Fibroblast of villous mesenchyme (primary cell): ENCODE measurements around the gene MUC13. TPM values are rescaled to one million over a fixed set of nuclear protein-coding genes. Genes with fewer than 3 reads are reported as not detected.

Experiments used
- DNase-seq: peaks from one replicate; pipeline ENCODE4 v3.0.0-alpha.2; 2010; ENCODE audit warnings: low read depth
- H3K4me3 ChIP-seq: 2 replicates; pipeline ENCODE4 v1.5.1; 2011; ENCODE audit warnings: low read depth, mild to moderate bottlenecking, low read length
- total RNA-seq: library from RNA; depleted of rRNA; stranded (reverse); fragments of >200 nt; gene quantifications from 2 replicates; pipeline ENCODE4 v1.2.3, GENCODE V29; 2012
- TF ChIP-seq, protein P1 (sequence below): IDR thresholded peaks from 2 replicates; pipeline ENCODE4 v1.5.1; 2012; ENCODE audit warnings: low read depth, mild to moderate bottlenecking, low read length; ENCODE audit not compliant: insufficient read depth

Gene MUC13
- total RNA-seq, 1 donor = not detected

DNA sequence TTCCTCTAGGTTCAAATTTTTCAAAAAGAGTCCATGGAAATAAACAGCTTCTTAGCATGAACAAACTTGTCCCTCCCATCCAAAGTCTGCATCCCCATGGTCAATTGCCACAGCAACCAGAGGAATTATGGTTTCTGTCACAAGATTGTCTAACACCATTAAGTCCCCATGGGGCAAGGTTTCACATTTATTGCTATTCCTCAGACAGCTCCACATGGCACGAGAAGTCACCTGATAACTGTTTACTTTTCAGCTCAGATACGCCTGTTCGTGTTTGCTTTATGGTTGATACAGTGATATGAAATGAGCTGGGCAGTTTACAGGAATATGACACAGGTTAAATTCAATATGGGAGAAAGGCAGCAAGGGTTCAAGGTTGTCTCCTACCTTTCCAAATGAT lies 37.9 kb upstream of the MUC13 start:
- H3K4me3 ChIP-seq = no peak overlapping the region
- no peak for DNase-seq
- TF ChIP-seq, protein P1, sequence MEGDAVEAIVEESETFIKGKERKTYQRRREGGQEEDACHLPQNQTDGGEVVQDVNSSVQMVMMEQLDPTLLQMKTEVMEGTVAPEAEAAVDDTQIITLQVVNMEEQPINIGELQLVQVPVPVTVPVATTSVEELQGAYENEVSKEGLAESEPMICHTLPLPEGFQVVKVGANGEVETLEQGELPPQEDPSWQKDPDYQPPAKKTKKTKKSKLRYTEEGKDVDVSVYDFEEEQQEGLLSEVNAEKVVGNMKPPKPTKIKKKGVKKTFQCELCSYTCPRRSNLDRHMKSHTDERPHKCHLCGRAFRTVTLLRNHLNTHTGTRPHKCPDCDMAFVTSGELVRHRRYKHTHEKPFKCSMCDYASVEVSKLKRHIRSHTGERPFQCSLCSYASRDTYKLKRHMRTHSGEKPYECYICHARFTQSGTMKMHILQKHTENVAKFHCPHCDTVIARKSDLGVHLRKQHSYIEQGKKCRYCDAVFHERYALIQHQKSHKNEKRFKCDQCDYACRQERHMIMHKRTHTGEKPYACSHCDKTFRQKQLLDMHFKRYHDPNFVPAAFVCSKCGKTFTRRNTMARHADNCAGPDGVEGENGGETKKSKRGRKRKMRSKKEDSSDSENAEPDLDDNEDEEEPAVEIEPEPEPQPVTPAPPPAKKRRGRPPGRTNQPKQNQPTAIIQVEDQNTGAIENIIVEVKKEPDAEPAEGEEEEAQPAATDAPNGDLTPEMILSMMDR = no peak

DNA sequence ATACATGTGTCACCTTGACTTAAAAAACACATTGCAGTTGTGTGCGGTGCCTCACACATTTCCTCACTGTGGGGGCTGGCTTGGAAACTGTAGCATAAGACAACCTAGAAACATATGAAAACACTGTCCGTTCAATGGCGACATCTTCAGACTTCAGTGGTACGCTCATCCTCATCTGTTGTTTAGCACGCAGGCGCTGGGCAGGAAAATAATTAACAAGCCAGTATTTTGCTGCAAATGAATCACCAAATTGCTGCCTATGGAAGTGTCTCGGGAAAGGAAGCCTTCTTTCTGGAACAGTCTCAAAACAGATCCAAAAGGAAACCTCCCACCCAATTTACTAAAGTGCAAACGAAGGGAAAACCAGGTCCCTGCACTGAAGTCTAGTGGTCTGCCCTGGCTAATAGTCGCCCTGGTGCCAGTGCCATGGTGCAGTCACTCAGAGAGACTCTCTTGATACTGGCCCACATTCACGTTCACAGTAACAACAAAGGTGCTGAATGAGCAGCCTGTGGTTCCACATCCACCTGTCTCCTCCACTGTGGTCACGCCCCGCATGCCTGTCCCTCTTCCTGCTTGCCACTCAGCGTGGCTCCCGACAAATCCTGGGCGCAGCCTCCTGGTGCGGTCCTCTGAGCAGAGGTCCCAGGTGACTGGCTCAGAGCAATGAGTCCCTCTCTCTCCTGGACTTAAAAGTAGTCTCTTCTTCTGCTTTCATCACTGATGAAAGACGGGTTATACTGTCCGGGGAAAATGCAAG lies 35.6 kb upstream of the MUC13 start:
- no peak for DNase-seq
- H3K4me3 ChIP-seq = no peak overlapping the region
- TF ChIP-seq, protein P1 = no peak

GRCh38 chr3:124969190-124969589 lies 34.6 kb upstream of the MUC13 start:
- DNase-seq = no peak
- H3K4me3 ChIP-seq = no peak overlapping the region
- TF ChIP-seq, protein P1 = no peak

DNA sequence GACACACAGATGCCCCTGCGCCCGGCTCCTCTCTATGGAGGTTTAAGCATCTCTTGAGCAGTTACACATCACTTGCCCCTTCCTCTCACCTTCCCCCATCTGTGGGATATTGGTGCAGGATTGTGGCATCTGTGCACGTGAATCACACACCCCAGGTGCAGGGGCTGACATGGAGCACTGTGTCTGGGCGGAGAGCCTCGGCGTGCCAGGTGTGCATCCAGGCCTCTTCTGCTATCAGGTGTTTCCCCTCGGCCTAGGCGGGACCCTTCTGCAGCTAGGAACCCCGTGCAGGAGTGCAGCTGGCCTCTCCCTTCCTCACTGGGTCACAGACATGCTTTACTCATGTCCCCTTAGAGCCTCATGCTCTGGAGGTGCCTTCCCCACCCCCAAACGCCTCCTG lies 33.4 kb upstream of the MUC13 start:
- no peak overlapping the region for H3K4me3 ChIP-seq
- TF ChIP-seq, protein P1 = no peak
- no peak for DNase-seq

DNA sequence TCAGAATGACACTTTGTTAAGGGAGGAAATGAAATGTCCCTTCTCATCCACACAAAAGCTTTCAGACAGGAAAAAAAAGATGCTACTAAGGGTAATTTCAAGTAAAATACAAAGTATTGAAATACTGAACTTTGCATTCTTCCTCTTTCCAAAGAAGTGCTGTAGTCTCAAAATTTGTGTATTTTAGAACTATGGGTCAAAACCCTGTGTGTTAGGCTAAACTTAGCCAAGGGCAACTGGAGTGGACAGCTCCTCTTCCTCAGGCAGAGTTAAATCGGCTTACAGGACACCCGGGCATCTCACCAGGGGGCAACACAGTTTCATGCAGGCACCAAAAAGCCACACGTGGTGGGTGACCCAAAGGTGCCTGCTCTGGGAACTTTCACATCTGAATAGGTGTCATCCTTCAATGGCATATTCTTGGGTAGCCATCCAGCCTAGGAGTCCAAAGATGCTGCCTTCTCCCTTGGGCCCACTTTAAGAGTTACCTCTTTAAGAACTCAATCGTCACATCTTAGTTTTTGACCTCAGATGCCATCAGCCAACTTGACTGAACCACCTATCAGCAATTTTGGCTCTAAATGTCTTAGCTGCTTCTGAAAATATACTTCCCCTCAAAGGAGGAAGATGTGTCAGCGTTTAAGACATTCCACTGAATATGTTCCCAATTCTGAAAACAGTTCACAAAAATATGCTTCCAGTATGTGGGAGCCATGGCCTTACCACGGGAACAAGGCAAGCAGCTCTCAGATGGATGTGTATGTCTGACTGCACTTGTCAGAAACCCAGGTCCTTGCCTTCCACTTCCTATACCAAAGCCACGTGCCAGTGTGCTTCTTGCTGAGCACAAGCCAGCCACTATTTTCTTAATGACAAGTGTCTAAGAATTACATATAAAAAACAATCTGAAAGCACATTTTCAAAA lies 32.2 kb upstream of the MUC13 start:
- DNase-seq = no peak
- TF ChIP-seq, protein P1 = no peak
- no peak overlapping the region for H3K4me3 ChIP-seq

GRCh38 chr3:124965413-124965812 lies 30.9 kb upstream of the MUC13 start:
- DNase-seq = no peak
- no peak overlapping the region for H3K4me3 ChIP-seq
- TF ChIP-seq, protein P1 = no peak
